Measurements from ENCODE around the gene RAB3GAP1. TPM values are rescaled to one million over a fixed set of nuclear protein-coding genes. Genes with fewer than 3 reads are reported as not detected.

RAB3GAP1 gene
- total RNA-seq, 3 donors from 2014 or later (not counting 1 experiment from before 2014, with no cell fraction given), result 9.6 to 12.6 (median 9.8) TPM

GRCh38 chr2:135151615-135152014 lies 99.5 kb downstream of the RAB3GAP1 start:
- no peak for TF ChIP-seq CTCF (IDR thresholded peaks at IDR 0.05)
- intact Hi-C loops (cut with micrococcal nuclease), result no loop called here
- Histone ChIP-seq H3K27ac (ENCODE audit: low read length) (no peak overlapping the region), H3K36me3 (ENCODE audit: control insufficient read depth, insufficient read depth, low read length) (peaks cover 31% of the 10 kb centered on the region), H3K4me3 (ENCODE audit: low read length) (no peak overlapping the region), H3K9me3 (ENCODE audit: control insufficient read depth, insufficient read depth, low read length) (no peaks in the 10 kb centered on the region), H3K27me3 (ENCODE audit: control insufficient read depth, insufficient read depth, low read length) (no peaks in the 10 kb centered on the region), H3K4me1 (ENCODE audit: control insufficient read depth, insufficient read depth, low read length) (no peaks in the 10 kb centered on the region)
- no peak for ATAC-seq
- no peak overlapping the region for H3K4me3 Mint-ChIP-seq
- 95% methylated on average over 3 of the region's 3 CpGs for WGBS (ENCODE audit: insufficient coverage)
- no peaks in the 10 kb centered on the region for H3K27me3 Mint-ChIP-seq (ENCODE audit: low read depth in 2 of 2)
- H3K36me3 Mint-ChIP-seq, result peaks cover 21% of the 10 kb centered on the region
- no peaks in the 10 kb centered on the region for H3K9me3 Mint-ChIP-seq
- no peak overlapping the region for H3K27ac Mint-ChIP-seq
- DNase-seq, result no peak
- H3K4me1 Mint-ChIP-seq, result no peaks in the 10 kb centered on the region

- TF ChIP-seq CTCF (IDR thresholded peaks at IDR 0.05), result no peak
- no peaks in the 10 kb centered on the region for H3K4me1 ChIP-seq (ENCODE audit: control insufficient read depth, insufficient read depth, low read length)
- no peak overlapping the region for H3K27ac ChIP-seq (ENCODE audit: low read length)
- Mint-ChIP-seq H3K4me3 (no peak overlapping the region), H3K4me1 (no peaks in the 10 kb centered on the region), H3K36me3 (peaks cover 21% of the 10 kb centered on the region), H3K27ac (no peak overlapping the region), H3K27me3 (ENCODE audit: low read depth in 2 of 2) (no peaks in the 10 kb centered on the region), H3K9me3 (no peaks in the 10 kb centered on the region)
- intact Hi-C loops (cut with micrococcal nuclease), result no loop called here
- 89% methylated on average over 1 of the region's 1 CpG for WGBS (ENCODE audit: insufficient coverage)
- ATAC-seq (no peak), DNase-seq (no peak)
- H3K9me3 ChIP-seq (ENCODE audit: control insufficient read depth, insufficient read depth, low read length), result no peaks in the 10 kb centered on the region
- H3K36me3 ChIP-seq (ENCODE audit: control insufficient read depth, insufficient read depth, low read length), result peaks cover 31% of the 10 kb centered on the region
- H3K27me3 ChIP-seq (ENCODE audit: control insufficient read depth, insufficient read depth, low read length), result no peaks in the 10 kb centered on the region
- no peak overlapping the region for H3K4me3 ChIP-seq (ENCODE audit: low read length)
These were observed 100.3 kb downstream of the RAB3GAP1 start for GRCh38 chr2:135152361-135152760.

GRCh38 chr2:135154962-135155361 lies 102.9 kb downstream of the RAB3GAP1 start:
- no peak for TF ChIP-seq CTCF (IDR thresholded peaks at IDR 0.05)
- Mint-ChIP-seq H3K27ac (no peak overlapping the region), H3K9me3 (no peaks in the 10 kb centered on the region), H3K4me1 (no peaks in the 10 kb centered on the region), H3K36me3 (peaks cover 21% of the 10 kb centered on the region), H3K4me3 (no peak overlapping the region), H3K27me3 (ENCODE audit: low read depth in 2 of 2) (no peaks in the 10 kb centered on the region)
- H3K36me3 ChIP-seq (ENCODE audit: control insufficient read depth, insufficient read depth, low read length), result peaks cover 33% of the 10 kb centered on the region
- no peak for ATAC-seq
- no peak overlapping the region for H3K4me3 ChIP-seq (ENCODE audit: low read length)
- no peak for DNase-seq
- no peaks in the 10 kb centered on the region for H3K9me3 ChIP-seq (ENCODE audit: control insufficient read depth, insufficient read depth, low read length)
- intact Hi-C loops (cut with micrococcal nuclease), result no loop called here
- H3K27me3 ChIP-seq (ENCODE audit: control insufficient read depth, insufficient read depth, low read length), result no peaks in the 10 kb centered on the region
- H3K27ac ChIP-seq (ENCODE audit: low read length), result no peak overlapping the region
- no peaks in the 10 kb centered on the region for H3K4me1 ChIP-seq (ENCODE audit: control insufficient read depth, insufficient read depth, low read length)

GRCh38 chr2:135157856-135158255 lies 105.8 kb downstream of the RAB3GAP1 start:
- Mint-ChIP-seq H3K4me3 (no peak overlapping the region), H3K36me3 (peaks cover 21% of the 10 kb centered on the region), H3K27ac (no peak overlapping the region), H3K27me3 (ENCODE audit: low read depth in 2 of 2) (no peaks in the 10 kb centered on the region), H3K4me1 (no peaks in the 10 kb centered on the region), H3K9me3 (no peaks in the 10 kb centered on the region)
- intact Hi-C loops (cut with micrococcal nuclease), result no loop called here
- Histone ChIP-seq H3K36me3 (ENCODE audit: control insufficient read depth, insufficient read depth, low read length) (peaks cover 21% of the 10 kb centered on the region), H3K4me3 (ENCODE audit: low read length) (no peak overlapping the region), H3K27ac (ENCODE audit: low read length) (no peak overlapping the region), H3K9me3 (ENCODE audit: control insufficient read depth, insufficient read depth, low read length) (no peaks in the 10 kb centered on the region), H3K4me1 (ENCODE audit: control insufficient read depth, insufficient read depth, low read length) (no peaks in the 10 kb centered on the region), H3K27me3 (ENCODE audit: control insufficient read depth, insufficient read depth, low read length) (no peaks in the 10 kb centered on the region)
- TF ChIP-seq CTCF (IDR thresholded peaks at IDR 0.05), result no peak
- WGBS (ENCODE audit: insufficient coverage), result 84% methylated on average over 3 of the region's 3 CpGs
- no peak for ATAC-seq
- DNase-seq, result no peak

Measured in natural killer cell (primary cell).